Skin epidermis (tissue), 12 donors: Measurements from ENCODE around the gene PRAMEF5.
"Not testable (repeated sequence)": the region's sequence is repeated elsewhere in the genome, so short reads cannot be mapped to it uniquely, and the experiment has no call there.

Experiments used
- H3K27ac ChIP-seq, 21 experiments: fragments of 200-600 bp; sonication (generic) in 11 of 21; one replicate each; pipeline ENCODE4 v1.5.0; 2020; ENCODE audit warnings: mild to moderate bottlenecking in 3 of 21, inconsistent platforms in 2 of 21, moderate library complexity in 2 of 21
- H3K4me3 ChIP-seq, 7 experiments: fragments of 200-600 bp; sonication (generic) in 2 of 7; one replicate each; pipeline ENCODE4 v1.5.0; 2020; ENCODE audit warnings: inconsistent platforms in 2 of 7, mild to moderate bottlenecking in 2 of 7, moderate library complexity in 1 of 7

PRAMEF5 gene

DNA sequence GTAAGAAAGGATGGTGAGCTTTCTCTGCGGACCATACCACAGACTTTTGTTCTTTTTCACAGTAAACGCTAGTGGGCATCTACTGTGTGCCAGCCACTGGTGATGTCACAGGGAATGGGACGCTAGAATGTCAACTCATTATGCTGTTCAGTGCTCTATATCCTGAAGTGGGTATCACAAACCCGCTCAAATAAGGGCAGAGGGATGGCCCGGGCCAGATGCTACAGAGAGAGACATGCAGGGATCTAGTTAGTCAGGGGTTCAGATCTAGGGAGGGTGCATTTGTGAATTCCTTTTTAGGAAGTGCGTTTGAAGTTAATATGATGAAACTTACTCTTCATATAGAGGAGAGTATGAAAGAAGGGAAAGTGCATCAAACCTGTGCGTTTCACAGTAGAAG is 6.9 kb upstream of the PRAMEF5 start:
- not testable (repeated sequence) for H3K27ac ChIP-seq, H3K4me3 ChIP-seq

DNA sequence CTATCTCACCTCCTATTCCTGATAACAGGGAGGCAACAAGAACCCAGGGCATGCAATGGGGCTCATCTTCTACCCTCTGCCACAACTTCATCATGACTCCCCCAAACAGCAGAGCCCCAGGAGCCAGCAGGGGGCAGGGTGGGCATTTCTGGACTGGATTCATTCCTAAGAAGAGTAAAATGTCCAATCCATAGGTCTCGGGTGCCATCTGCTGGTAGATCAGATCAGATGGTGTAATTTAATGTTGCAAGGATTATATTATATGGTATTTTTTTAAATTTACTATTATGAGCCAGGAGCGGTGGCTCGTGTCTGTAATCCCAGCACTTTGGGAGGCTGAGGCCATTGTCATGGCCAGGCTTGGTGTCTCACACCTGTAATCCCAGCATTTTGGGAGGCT is 11.1 kb downstream of the PRAMEF5 start:
- not testable (repeated sequence) for H3K4me3 ChIP-seq, H3K27ac ChIP-seq

DNA sequence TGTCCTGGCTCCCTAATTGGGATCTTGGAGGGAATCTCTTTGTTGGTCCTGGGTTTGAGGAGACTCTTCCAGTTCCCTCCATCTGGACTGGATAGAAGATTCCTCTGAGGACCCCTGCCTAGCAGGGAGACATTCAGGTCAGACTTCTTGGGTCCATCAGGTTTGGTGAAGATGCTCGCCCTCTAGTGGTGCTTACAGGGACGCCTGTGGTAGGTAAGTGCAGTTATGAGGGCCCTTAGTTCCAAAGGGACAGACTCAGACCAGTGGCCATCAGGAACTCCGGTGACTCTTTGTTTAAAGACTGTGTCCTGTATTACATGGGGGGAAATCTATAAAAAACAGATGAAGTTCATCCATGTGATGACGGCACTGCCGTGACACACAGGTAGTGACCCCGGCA is 23.0 kb downstream of the PRAMEF5 start:
- not testable (repeated sequence) for H3K4me3 ChIP-seq, H3K27ac ChIP-seq

DNA sequence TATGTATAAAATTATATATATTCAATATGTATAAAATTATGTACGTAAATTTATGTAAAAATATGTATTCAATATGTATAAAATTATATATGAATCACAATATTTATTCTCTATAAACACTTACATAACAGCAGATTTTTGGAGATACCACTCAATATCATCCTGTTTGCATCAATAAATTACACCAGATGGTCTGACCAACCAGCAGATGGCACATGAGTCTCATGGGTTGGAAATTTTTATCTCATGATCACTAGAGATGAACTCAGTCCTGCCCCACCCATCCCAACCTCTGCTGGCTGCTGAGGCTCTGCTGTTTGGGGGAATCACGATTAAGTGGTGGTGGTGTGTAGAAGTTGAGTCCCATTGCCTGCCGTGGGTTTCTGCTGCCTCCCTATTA is 25.6 kb downstream of the PRAMEF5 start:
- H3K27ac ChIP-seq, H3K4me3 ChIP-seq: not testable (repeated sequence)

DNA sequence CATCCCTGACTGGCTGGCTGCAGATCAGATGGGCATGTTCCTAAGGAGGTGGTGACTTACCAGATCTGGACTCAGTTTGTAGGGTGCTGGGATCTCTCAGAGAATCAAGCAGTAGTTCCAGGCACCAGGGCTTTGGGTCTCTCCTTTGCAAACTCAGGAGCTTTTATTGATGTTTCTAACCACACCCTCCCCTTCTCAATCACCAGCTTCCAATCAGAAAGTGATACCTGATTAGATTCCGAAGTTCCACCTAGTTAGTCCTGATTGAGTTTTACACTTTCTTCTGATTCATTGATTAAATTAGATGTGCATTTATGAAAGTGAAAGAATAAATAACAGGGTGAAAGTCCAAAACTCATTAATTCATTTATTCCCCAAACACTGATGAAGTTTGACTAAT is 31.0 kb downstream of the PRAMEF5 start, which contains the start of gene PRAMEF8:
Gene PRAMEF8 (minus strand): TSS at position 101 of the 400 bp plus-strand sequence. CDS start 1,046 bp downstream, outside the sequence.
- H3K4me3 ChIP-seq, H3K27ac ChIP-seq: not testable (repeated sequence)

DNA sequence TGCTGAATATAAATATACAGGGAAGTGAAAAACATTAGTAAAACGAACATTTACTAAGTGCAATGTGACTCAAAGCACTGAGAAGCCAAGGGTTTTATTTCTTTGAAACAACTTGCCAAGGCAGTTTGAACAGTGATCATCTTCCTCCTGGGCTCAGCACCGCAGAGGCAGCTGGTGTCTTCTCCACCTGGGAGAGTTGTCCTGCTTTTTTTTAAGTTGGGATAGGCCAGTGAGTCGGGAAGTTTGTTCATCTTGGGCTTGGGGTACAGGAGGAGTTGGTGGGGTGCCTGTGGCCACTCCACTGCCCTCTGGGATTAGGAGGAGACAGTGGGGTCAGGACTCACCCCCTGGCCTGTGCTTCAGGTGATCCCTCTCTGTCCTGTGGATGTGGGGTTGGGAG is 35.0 kb downstream of the PRAMEF5 start:
- H3K27ac ChIP-seq, H3K4me3 ChIP-seq: not testable (repeated sequence)

DNA sequence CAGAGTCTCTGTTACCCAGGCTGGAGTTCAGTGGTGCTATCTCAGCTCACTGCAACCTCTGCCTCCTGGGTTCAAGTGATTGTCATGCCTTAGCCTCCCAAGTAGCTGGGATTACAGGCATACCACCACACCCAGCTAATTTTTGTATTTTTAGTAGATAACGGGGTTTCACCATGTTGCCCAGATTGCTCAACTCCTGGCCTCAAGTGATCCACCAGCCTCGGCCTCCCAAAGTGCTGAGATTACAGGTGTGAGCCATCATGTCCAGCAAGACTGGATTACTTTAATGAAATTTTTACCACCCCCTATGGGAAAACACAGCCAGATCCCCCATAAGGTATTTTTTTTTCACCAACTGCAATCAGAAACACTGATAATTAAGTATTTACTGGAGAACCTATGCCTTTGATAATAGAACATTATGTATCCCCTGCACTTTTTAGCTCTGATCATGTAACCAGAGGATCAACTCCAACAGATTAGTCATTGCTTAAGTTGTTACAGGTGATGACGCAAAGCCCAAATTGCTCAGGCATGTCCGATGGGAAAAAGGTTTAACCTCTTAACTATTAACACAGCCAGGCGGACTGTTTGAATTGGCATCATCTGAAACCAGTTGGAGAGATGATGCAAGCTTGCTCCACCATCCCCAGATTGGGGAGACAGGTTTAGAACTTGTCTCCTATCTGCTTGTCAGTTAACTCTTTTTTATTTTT is 43.4 kb downstream of the PRAMEF5 start:
- not testable (repeated sequence) for H3K4me3 ChIP-seq, H3K27ac ChIP-seq

DNA sequence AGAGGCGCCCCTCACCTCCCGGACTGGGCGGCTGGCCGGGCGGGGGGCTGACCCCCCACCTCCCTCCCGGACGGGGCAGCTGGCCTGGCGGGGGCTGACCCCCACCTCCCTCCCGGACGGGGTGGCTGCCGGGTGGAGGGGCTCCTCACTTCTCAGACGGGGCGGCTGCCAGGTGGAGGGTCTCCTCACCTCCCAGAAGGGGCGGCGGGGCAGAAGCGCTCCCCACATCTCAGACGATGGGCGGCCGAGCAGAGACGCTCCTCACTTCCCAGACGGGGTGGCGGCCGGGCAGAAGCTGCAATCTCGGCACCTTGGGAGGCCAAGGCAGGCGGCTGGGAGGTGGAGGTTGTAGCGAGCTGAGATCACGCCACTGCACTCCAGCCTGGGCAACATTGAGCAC is 44.7 kb downstream of the PRAMEF5 start:
- not testable (repeated sequence) for H3K4me3 ChIP-seq, H3K27ac ChIP-seq

DNA sequence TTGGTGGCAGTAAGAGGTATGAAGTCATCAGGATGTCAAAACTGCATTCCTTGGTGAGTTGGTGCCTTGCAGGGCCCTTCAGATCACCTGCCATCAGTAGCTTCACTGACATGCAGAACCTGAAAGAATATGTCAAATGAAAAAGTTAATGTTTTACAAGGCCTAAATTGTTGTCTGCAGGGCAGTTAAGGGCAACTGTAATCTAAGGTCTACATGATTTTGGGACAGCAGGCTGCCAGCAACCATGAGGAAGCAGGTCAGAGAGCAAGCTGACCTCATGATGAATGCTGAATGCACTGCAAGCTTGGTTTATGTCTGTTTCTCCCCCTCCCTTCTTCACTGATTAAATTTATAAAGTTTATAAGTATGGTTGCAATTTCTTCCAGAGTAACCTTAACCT is 48.2 kb downstream of the PRAMEF5 start:
- H3K4me3 ChIP-seq, H3K27ac ChIP-seq: not testable (repeated sequence)

DNA sequence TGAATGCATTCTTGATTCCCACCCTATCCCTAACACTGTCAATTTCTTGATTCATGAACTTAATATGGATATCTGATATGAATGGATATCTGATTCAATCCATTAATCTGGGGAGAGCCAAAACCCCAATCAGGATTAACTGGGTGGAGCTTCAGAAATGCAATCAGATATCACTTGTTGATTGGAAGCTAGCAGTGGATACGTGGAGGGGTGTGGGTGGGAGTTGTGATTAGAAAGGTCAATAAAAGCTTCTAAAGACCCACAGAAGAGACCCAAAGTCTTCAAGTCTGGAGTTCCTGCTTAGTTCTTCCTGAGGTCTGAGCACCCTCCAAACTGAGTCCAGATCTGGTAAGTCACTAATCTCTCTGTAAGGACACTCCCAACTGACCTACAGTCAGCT is 49.2 kb downstream of the PRAMEF5 start, which contains the start of gene PRAMEF33:
Gene PRAMEF33 (plus strand): TSS at position 301 of the 400 bp plus-strand sequence. CDS start 2,416 bp downstream, outside the sequence.
- not testable (repeated sequence) for H3K4me3 ChIP-seq, H3K27ac ChIP-seq
